Astrocyte (in vitro differentiated cells and primary cell): ENCODE results near the gene COL26A1. TPM values are rescaled to one million over a fixed set of nuclear protein-coding genes. Genes with fewer than 3 reads are reported as not detected.
A peak's percentile ranks its signal among the peaks of the same experiment; 100 is the strongest.

Source experiments
- DNase-seq: peaks from one replicate; pipeline ENCODE4 v3.0.0-alpha.2; 2010; ENCODE audit warnings: low read depth
- FAIRE-seq: peaks from 2 replicates; lab custom pipeline; 2011; peaks lifted over from hg19 to GRCh38; lab: Jason Lieb, UNC
- H2AFZ ChIP-seq: 2 replicates; pipeline ENCODE4 v1.6.0; 2012; ENCODE audit warnings: low read depth, low read length, inconsistent platforms
- H3K27ac ChIP-seq: 2 replicates; pipeline ENCODE4 v1.5.1; 2011; ENCODE audit warnings: low read depth, low read length, inconsistent platforms
- H3K27me3 ChIP-seq: 2 replicates; pipeline ENCODE4 v1.6.0; 2011; ENCODE audit warnings: low read length, inconsistent platforms; ENCODE audit not compliant: insufficient read depth
- H3K36me3 ChIP-seq: 2 replicates; pipeline ENCODE4 v1.5.1; 2011; ENCODE audit warnings: low read length, inconsistent platforms; ENCODE audit not compliant: insufficient read depth
- H3K4me1 ChIP-seq: 2 replicates; pipeline ENCODE4 v1.5.1; 2011; ENCODE audit warnings: low read length, inconsistent platforms; ENCODE audit not compliant: insufficient read depth
- H3K4me2 ChIP-seq: 2 replicates; pipeline ENCODE4 v1.6.0; 2012; ENCODE audit warnings: low read length, inconsistent platforms
- H3K4me3 ChIP-seq: 2 replicates; pipeline ENCODE4 v1.5.1; 2011; ENCODE audit warnings: low read depth, mild to moderate bottlenecking, low read length, inconsistent platforms; ENCODE audit not compliant: insufficient read depth
- H3K79me2 ChIP-seq: 2 replicates; pipeline ENCODE4 v1.6.0; 2012; ENCODE audit warnings: mild to moderate bottlenecking, low read length, inconsistent platforms; ENCODE audit not compliant: insufficient read depth
- H3K9ac ChIP-seq: 2 replicates; pipeline ENCODE4 v1.6.0; 2012; ENCODE audit warnings: mild to moderate bottlenecking, low read length, inconsistent platforms
- H3K9me3 ChIP-seq: 2 replicates; pipeline ENCODE4 v1.5.1; 2012; ENCODE audit warnings: low read depth, mild to moderate bottlenecking, low read length, inconsistent platforms; ENCODE audit not compliant: insufficient read depth
- H4K20me1 ChIP-seq: 2 replicates; pipeline ENCODE4 v1.6.0; 2012; ENCODE audit warnings: low read length, inconsistent platforms; ENCODE audit not compliant: insufficient read depth
- H3K27ac Mint-ChIP-seq: one replicate; pipeline ENCODE4 v1.8.0; 2021; ENCODE audit warnings: mild to moderate bottlenecking, mixed read lengths; ENCODE audit not compliant: unreplicated experiment
- H3K27me3 Mint-ChIP-seq: one replicate; pipeline ENCODE4 v1.8.0; 2021; ENCODE audit warnings: low read depth, mixed read lengths; ENCODE audit not compliant: unreplicated experiment
- H3K36me3 Mint-ChIP-seq: one replicate; pipeline ENCODE4 v1.8.0; 2021; ENCODE audit warnings: low read depth, mixed read lengths; ENCODE audit not compliant: unreplicated experiment
- H3K4me1 Mint-ChIP-seq: one replicate; pipeline ENCODE4 v1.8.0; 2021; ENCODE audit warnings: low read depth, mixed read lengths; ENCODE audit not compliant: unreplicated experiment
- H3K4me3 Mint-ChIP-seq: one replicate; pipeline ENCODE4 v1.8.0; 2021; ENCODE audit warnings: mild to moderate bottlenecking, moderate library complexity, mixed read lengths; ENCODE audit not compliant: unreplicated experiment
- H3K9me3 Mint-ChIP-seq: one replicate; pipeline ENCODE4 v1.8.0; 2021; ENCODE audit warnings: mild to moderate bottlenecking, mixed read lengths; ENCODE audit not compliant: unreplicated experiment
- EZH2 ChIP-seq: IDR thresholded peaks from 2 replicates; pipeline ENCODE4 v1.6.1; 2012; ENCODE audit warnings: mild to moderate bottlenecking, low read length, inconsistent platforms; ENCODE audit not compliant: insufficient read depth
- total RNA-seq: library from RNA; stranded (reverse); gene quantifications from 2 replicates; pipeline ENCODE4 v1.2.1, GENCODE V29; 2021
- TF ChIP-seq, protein P1 (sequence below): IDR thresholded peaks from 2 replicates; pipeline ENCODE4 v1.5.1; 2011; ENCODE audit warnings: low read depth, mild to moderate bottlenecking, inconsistent platforms, low read length, moderate library complexity; ENCODE audit not compliant: insufficient read depth

COL26A1 gene
- total RNA-seq, 1 donor from 2014 or later = 7.1 TPM

DNA sequence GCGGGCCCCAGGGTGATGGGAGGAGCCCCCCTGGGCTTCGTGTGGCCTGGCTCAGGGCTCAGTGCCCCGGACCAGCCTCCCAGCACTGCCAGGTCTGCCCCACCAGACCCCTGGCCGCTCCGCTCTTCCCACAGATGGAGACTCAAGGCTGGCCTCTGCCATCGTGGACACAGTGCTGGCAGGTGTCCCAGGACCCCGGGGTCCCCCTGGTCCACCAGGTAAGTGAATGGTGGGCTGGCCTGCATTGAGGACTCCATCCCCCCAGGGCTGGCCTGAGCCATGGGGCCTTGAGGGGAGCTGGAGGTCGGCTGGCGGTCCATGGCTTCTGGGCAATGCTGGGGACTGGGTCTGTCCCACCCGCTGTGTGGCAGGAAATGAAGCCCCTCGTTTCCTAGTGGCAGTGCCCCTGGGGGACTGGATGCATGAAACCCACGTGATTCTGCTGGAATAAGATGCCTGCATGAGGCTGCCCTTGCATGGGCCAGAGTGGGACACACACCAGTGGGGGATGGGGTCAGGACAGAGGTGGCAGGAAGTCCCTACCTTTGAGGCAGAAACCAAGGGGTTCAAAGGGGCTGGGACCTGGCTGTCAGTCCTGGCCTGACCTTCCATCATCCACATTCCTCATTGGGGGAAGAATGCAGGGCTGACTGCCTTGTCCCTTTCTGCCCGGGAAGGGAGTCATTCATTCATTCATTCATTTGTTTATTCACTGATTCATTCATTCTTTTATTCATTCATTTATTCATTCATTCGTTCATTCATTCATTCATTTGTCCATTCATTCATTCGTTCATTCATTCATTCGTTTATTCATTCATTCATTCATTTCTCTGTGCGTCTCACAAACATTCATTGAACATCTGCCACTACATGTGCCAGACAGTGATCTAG is 184.6 kb downstream of the COL26A1 start:
- H3K36me3 ChIP-seq = no peaks in the 10 kb centered on the region
- FAIRE-seq (no peak), DNase-seq (no peak)
- no peak overlapping the region for H2AFZ ChIP-seq
- no peaks in the 10 kb centered on the region for H3K4me1 Mint-ChIP-seq
- H3K27ac Mint-ChIP-seq = peak overlapping the region; percentile 22
- H3K79me2 ChIP-seq = no peaks in the 10 kb centered on the region
- H3K9me3 Mint-ChIP-seq = no peaks in the 10 kb centered on the region
- no peak overlapping the region for H3K4me3 Mint-ChIP-seq
- TF ChIP-seq, protein P1, sequence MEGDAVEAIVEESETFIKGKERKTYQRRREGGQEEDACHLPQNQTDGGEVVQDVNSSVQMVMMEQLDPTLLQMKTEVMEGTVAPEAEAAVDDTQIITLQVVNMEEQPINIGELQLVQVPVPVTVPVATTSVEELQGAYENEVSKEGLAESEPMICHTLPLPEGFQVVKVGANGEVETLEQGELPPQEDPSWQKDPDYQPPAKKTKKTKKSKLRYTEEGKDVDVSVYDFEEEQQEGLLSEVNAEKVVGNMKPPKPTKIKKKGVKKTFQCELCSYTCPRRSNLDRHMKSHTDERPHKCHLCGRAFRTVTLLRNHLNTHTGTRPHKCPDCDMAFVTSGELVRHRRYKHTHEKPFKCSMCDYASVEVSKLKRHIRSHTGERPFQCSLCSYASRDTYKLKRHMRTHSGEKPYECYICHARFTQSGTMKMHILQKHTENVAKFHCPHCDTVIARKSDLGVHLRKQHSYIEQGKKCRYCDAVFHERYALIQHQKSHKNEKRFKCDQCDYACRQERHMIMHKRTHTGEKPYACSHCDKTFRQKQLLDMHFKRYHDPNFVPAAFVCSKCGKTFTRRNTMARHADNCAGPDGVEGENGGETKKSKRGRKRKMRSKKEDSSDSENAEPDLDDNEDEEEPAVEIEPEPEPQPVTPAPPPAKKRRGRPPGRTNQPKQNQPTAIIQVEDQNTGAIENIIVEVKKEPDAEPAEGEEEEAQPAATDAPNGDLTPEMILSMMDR = no peak
- TF ChIP-seq EZH2 = no peak
- no peaks in the 10 kb centered on the region for H3K9me3 ChIP-seq
- H3K27me3 Mint-ChIP-seq = peaks cover 10% of the 10 kb centered on the region
- H4K20me1 ChIP-seq = no peaks in the 10 kb centered on the region
- no peak overlapping the region for H3K9ac ChIP-seq
- no peaks in the 10 kb centered on the region for H3K4me1 ChIP-seq
- no peaks in the 10 kb centered on the region for H3K27me3 ChIP-seq
- no peak overlapping the region for H3K4me3 ChIP-seq
- no peaks in the 10 kb centered on the region for H3K36me3 Mint-ChIP-seq
- no peak overlapping the region for H3K4me2 ChIP-seq
- H3K27ac ChIP-seq = no peak overlapping the region

DNA sequence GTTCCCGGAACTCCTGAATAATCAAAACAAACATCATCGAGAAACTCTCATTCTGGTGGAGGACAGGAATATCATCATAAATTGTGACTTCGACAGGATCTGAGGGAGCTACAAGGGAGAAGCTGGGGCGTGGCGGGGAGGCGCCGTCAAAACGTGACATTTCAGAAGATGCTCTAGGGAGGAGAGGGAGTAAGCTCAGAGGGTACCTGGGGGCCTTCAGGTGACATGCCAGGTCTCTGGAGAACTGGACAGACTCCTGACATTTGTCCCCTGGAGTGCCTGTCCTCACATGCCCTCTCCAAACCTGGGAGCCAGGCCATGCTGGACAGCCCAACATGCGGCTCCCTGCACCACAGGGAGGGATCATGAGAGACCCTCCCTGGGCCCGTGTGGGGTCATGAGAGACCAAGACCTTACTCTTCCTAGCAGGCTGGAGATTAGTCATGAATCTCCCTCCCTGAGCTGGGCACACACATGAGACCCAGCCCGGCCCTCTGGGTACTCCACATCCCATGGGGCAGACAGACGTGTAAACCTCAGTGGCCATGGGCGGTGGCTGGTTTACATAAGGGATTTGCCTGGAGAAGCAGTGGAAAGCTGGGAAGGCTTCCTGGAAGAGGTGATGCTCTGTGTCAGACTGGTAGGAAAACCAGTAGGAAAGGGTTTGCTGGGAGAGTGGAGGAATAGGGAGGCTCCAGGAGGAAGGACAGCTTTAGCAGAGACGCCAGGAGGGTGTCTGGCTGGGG is 185.4 kb downstream of the COL26A1 start:
- no peak overlapping the region for H2AFZ ChIP-seq
- H3K79me2 ChIP-seq = no peaks in the 10 kb centered on the region
- H3K4me3 Mint-ChIP-seq = no peak overlapping the region
- no peaks in the 10 kb centered on the region for H3K36me3 ChIP-seq
- no peaks in the 10 kb centered on the region for H3K4me1 Mint-ChIP-seq
- H3K27ac Mint-ChIP-seq = peak overlapping the region; percentile 22
- no peak overlapping the region for H3K27ac ChIP-seq
- no peaks in the 10 kb centered on the region for H3K9me3 Mint-ChIP-seq
- H3K9ac ChIP-seq = no peak overlapping the region
- H3K4me2 ChIP-seq = no peak overlapping the region
- no peaks in the 10 kb centered on the region for H3K9me3 ChIP-seq
- H3K4me1 ChIP-seq = no peaks in the 10 kb centered on the region
- TF ChIP-seq, protein P1 = no peak
- TF ChIP-seq EZH2 = no peak
- no peaks in the 10 kb centered on the region for H3K27me3 ChIP-seq
- FAIRE-seq (no peak), DNase-seq (no peak)
- peaks cover 11% of the 10 kb centered on the region for H3K27me3 Mint-ChIP-seq
- no peak overlapping the region for H3K4me3 ChIP-seq
- H4K20me1 ChIP-seq = no peaks in the 10 kb centered on the region
- H3K36me3 Mint-ChIP-seq = no peaks in the 10 kb centered on the region
